GM19328 (cell line): Measurements from ENCODE around the gene ARHGAP30.
A peak's percentile ranks its signal among the peaks of the same experiment; 100 is the strongest.
"Not testable (repeated sequence)": the region's sequence is repeated elsewhere in the genome, so short reads cannot be mapped to it uniquely, and the experiment has no call there.

Source experiments
- ATAC-seq: cut with Tn5 transposase; IDR thresholded peaks from one replicate; pipeline ENCODE4 v1.9.1; 2021; ENCODE audit warnings: mild to moderate bottlenecking, moderate library complexity; ENCODE audit not compliant: unreplicated experiment

ARHGAP30 gene

DNA sequence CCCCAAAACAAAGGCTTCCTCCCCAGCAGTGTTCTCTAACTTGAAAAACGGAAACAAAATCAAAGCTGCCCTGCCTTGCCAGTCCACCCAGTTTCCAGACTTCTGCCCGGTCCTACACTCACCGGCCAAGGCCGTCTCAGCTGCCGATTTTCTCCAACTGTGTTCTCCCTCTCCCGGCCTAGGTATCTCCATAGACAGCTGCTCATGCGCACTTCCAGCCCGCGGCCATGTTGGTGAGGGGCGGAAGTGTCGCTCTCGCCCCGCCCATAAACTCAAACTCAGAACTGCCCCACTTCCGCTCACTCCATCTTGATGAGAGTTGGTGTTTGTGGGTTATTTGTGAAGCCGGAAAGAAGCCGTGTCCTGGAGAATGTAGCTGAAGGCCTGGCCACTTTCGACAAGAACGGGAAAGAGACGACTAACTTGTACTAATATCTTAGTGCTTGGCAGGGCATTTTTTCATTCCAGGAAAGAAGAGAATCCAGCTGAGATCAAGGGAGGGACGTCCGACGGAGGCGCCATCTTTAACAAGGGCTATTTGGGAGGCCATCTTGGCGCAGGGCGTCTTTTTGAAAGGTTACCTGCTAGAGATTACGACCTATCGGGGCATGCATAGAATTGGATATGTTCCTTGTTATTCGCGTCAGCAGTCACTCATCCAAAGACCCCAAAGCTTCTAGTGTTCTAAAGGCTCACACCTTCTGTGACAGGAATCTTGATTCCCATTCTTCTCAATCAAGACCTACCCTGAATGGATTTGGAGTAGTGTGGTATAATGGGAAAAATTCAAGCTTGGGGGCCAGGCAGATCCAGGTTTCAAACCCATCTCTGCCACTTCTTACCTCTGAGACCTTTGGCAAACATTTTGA lies 23.7 kb downstream of the ARHGAP30 start, which contains the start of gene USF1:
TSS of gene USF1 (minus strand) at position 242 of the 869 bp plus-strand sequence. CDS start 2,702 bp downstream, outside the sequence.
- ATAC-seq: peak; percentile 39

DNA sequence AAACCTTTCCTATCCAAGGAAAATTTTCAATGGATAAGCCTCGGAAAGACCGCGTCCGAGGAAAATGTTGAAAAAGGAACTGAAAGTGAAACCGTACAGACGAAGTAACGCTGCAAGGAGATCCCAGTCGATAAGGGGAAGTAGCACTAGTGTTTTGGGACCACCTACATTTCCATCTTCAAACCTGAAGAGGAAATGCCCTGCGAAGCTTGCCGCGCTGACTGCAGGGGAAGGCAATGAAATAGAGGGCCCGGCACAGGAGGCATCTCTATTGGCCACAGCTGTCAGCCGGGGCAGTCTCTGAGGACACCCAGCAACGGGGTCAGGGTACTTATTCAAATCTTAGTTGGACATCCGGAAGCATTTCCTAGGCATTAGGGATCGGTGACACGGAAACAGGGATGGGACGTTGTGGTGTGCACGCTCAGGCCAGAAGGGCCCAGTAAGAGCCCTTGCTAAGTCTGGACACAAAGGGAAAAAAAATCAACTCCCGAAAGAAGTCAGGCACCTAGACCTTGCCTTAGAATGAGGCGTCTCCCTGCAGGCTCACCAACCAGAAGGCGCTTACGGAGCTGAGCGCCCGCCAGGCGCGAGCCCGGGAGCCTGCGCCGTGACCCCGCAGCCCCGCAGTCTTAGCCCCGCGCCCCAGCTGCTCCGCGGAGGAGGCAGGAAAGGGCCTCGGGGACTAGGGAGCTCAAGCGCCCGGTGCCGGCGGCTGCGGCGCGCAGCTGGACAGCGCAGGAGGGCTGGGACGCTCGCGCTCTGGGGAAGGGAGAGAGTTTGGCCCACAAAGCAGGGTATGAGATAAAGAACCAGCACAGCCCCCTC lies 24.6 kb downstream of the ARHGAP30 start:
- ATAC-seq: peak; percentile 40

- ATAC-seq: no peak
These were observed 25.2 kb downstream of the ARHGAP30 start for GRCh38 chr1:161044535-161044907.

DNA sequence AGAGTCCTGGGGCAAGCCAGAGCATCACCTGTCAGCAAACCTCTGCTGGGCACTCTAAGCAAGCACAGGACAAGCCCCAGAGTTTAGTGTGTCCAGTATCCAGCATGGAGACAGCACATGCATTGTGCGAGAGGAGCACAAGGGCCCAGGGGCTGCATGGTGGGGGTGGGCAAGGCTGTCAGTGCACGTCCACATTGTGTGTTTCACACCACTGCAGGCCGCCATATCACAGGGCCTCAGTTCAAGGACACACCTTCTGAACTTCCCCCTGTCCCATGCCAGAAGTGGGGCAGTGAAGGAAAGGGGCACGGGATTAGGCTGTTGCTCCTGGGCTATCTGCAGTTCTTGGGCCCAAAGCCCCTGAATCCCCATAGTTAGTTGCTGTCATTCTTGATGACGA lies 30.1 kb downstream of the ARHGAP30 start:
- ATAC-seq: no peak

GRCh38 chr1:161039154-161039545 lies 30.5 kb downstream of the ARHGAP30 start:
- ATAC-seq: no peak

GRCh38 chr1:161038523-161039153 lies 31.1 kb downstream of the ARHGAP30 start, which contains the start of gene TSTD1:
Gene TSTD1 (minus strand): TSS chr1:161038964. CDS start chr1:161038889, 75 bp downstream.
- ATAC-seq: peak; percentile 81

DNA sequence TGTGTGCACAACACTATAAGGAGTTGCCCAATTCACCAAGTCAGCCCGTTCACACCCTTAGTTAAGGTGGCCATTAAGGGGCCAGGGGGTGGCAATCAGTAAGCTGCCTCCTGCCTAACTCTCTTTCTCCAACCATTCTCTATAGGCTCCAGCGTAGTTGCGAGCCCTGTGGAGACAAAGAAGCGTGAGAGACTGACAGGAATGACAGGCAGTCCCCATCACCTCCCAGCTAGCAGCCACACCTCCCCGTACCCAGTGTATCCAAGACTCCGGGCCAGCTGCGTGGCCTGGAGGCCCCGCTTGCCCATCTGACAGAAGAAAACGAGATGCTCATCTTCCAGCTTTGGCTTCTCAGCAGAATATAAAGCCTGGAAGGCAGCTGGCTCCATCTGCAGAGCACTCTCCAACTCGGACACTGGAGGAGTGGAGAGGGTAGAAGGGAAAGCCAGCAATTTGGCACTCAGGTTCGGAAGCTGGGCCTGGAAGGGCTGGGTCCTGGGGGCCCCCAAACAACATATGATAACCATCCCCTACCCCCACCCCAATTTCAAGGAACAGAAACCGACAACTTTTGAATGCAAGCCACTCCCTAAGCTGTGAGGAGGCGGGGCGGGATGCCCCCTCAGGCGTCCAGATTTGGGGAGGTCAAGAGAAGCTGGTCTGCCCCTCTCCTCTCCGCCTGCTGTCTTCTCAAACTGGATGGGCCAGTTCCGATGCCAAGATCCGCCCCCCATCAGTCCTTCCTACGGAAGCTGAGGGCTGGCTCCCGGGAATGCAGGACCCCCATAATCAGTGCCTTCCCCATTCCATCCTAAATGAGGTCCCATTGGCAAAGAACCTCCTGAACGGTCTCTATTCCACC lies 31.8 kb downstream of the ARHGAP30 start:
- no peak for ATAC-seq

DNA sequence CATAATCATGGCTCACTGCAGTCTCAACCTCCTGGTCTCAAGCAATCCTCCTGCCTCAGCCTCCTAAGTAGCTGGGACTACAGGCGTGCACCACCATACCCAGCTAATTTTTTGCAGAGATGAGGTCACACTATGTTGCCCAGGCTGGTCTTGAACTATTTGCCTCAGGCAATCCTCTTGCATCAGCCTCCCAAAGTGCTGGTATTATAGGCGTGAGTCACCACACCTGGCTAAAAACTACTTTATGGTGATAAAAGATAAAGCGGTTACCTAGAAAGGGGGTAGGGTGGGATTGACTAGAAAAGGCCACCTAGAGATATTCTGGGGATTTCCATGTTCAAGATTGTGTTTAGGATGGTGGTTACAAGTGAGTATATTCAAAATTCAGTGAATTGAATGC lies 35.9 kb downstream of the ARHGAP30 start:
- ATAC-seq: no peak

- no peak for ATAC-seq
These were observed 37.3 kb downstream of the ARHGAP30 start for GRCh38 chr1:161032409-161032808.

- no peak for ATAC-seq
These were observed 37.8 kb downstream of the ARHGAP30 start for GRCh38 chr1:161031874-161032273.

- not testable (repeated sequence) for ATAC-seq
These were observed 40.2 kb downstream of the ARHGAP30 start for GRCh38 chr1:161029466-161029865.

- not testable (repeated sequence) for ATAC-seq
These were observed 42.7 kb downstream of the ARHGAP30 start for GRCh38 chr1:161026954-161027353.

GRCh38 chr1:161022432-161022831 lies 47.3 kb downstream of the ARHGAP30 start:
- ATAC-seq: not testable (repeated sequence)

DNA sequence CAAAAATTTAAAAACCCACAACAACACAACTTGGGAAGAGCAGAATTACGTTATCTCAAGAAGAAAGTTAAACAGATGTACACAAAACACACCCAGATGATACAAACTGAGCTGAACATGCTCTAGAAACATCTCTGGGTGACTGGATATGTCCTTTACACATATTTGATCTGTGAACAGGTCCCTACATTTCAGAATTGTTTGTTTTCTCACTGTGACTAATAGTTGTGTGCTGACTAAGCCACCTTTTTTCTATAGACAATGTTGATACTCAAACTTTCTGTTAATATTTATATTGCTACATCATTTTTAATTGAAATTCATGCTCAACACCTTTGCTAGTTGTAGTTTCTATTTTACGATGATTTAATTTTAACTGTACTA lies 47.7 kb downstream of the ARHGAP30 start:
- no peak for ATAC-seq

DNA sequence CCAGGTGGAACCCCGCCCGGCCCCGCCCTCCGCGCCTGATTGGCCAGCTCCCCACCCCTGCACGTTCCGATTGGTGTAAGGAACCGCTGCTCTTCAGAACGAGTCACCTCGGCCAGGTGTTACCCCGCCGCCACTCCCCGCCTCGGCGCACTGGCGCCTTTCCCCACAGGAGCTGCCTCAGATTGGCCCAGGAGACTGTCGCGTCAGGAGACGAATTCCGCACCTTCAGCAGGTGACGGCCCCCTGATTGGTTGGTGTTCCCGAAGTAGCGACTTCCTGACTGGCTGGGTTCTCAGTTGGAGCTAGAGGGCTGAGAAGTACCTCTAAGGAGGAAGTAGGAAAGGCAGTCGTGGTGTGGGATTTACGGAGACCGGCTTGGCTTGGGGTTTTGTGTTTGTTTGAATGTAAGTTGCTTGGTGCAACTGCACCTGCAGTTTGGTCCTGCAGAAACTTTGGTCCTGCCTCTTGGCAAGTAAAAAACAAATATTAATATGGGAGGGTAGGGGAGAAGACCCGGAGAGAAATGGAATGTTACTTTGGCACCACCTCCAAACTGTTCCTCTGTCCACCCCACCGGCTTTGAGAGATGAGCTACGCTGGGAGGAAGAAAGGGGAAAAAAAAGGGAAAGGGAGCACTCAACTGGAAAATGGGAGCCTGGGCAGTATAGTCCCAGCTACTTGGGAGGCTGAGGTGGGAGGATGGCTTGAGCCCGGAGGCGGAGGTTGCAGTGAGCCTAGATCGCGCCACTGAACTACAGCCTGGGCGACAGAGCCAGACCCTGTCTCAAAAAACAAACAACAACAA lies 48.3 kb downstream of the ARHGAP30 start:
- ATAC-seq: peak; percentile 77

- peak; percentile 29 for ATAC-seq
These were observed 49.1 kb downstream of the ARHGAP30 start, which contains the start of gene F11R for GRCh38 chr1:161020509-161021164. Gene F11R (minus strand): TSS chr1:161021152. CDS start chr1:161021073, 79 bp downstream.

- ATAC-seq: no peak
These were observed 49.8 kb downstream of the ARHGAP30 start for GRCh38 chr1:161019751-161020495.

- not testable (repeated sequence) for ATAC-seq
These were observed 50.5 kb downstream of the ARHGAP30 start for GRCh38 chr1:161019111-161019660.
